Smooth muscle cell (in vitro differentiated cells): ENCODE measurements around the gene TMEFF2. TPM values are rescaled to one million over a fixed set of nuclear protein-coding genes. Genes with fewer than 3 reads are reported as not detected.

Experiments
- DNase-seq: peaks from one replicate; lab custom pipeline; 2025; ENCODE audit not compliant: unreplicated experiment; lab: John Stamatoyannopoulos, UW
- H2AFZ ChIP-seq: fragments of 200-600 bp; sonication (generic); 2 replicates; pipeline ENCODE4 v1.6.0; 2016; ENCODE audit warnings: antibody characterized with exemption, low read depth, mild to moderate bottlenecking
- H3F3A ChIP-seq: fragments of 200-600 bp; sonication (generic); 2 replicates; pipeline ENCODE4 v1.6.0; 2017; ENCODE audit warnings: antibody characterized with exemption, low read depth
- H3K27ac ChIP-seq: fragments of 200-600 bp; sonication (generic); 2 replicates; pipeline ENCODE4 v1.5.1; 2016; ENCODE audit warnings: low read depth, mild to moderate bottlenecking
- H3K27me3 ChIP-seq: fragments of 200-600 bp; sonication (generic); 2 replicates; pipeline ENCODE4 v1.6.1; 2016; ENCODE audit warnings: low read depth, mild to moderate bottlenecking
- H3K36me3 ChIP-seq: fragments of 200-600 bp; sonication (generic); 2 replicates; pipeline ENCODE4 v1.5.1; 2016; ENCODE audit warnings: low read depth
- H3K4me1 ChIP-seq: fragments of 200-600 bp; sonication (generic); 2 replicates; pipeline ENCODE4 v1.5.1; 2016; ENCODE audit warnings: low read depth
- H3K4me2 ChIP-seq: fragments of 200-600 bp; sonication (generic); 2 replicates; pipeline ENCODE4 v1.6.0; 2016; ENCODE audit warnings: mild to moderate bottlenecking
- H3K4me3 ChIP-seq: fragments of 200-600 bp; sonication (generic); 2 replicates; pipeline ENCODE4 v1.5.1; 2016; ENCODE audit warnings: mild to moderate bottlenecking
- H3K79me2 ChIP-seq: fragments of 200-600 bp; sonication (generic); 2 replicates; pipeline ENCODE4 v1.6.0; 2016; ENCODE audit warnings: low read depth, mild to moderate bottlenecking
- H3K9ac ChIP-seq: fragments of 200-600 bp; sonication (generic); 2 replicates; pipeline ENCODE4 v1.6.0; 2016; ENCODE audit warnings: low read depth
- H3K9me3 ChIP-seq: fragments of 200-600 bp; sonication (generic); replicated peaks from 2 replicates; pipeline ENCODE4 v1.5.1; 2016; ENCODE audit warnings: low read depth
- H4K20me1 ChIP-seq: fragments of 200-600 bp; sonication (generic); 2 replicates; pipeline ENCODE4 v1.6.0; 2016; ENCODE audit warnings: low read depth
- CTCF ChIP-seq: fragments of 200-600 bp; sonication (generic); IDR thresholded peaks from 2 replicates; pipeline ENCODE4 v1.5.1; 2017; ENCODE audit warnings: borderline replicate concordance, mild to moderate bottlenecking, antibody characterized with exemption; ENCODE audit not compliant: insufficient read depth, poor library complexity, severe bottlenecking
- WGBS: methylation state at CpG from one replicate; pipeline ENCODE4 v1.1.7; 2016; ENCODE audit warnings: low lambda C conversion rate; 5-methylcytosine and 5-hydroxymethylcytosine counted together
- polyA plus RNA-seq: library from polyadenylated mRNA; unstranded; fragments of >200 nt; fragmentation: Nextera tagmentation; extraction: Ambion mirVana; gene quantifications from 2 replicates; pipeline ENCODE4 v1.2.1, GENCODE V29; 2016
- total RNA-seq: library from RNA; depleted of rRNA; stranded (reverse); fragments of >200 nt; gene quantifications from 2 replicates; pipeline ENCODE4 v1.2.3, GENCODE V29; 2014

The TMEFF2 gene
- total RNA-seq (0.27 TPM in 1 of 2 replicates, not detected in the other), polyA plus RNA-seq (not detected in 2 replicates)

- Histone ChIP-seq H3K27ac (no peak within 1 kb of the TSS), H3K4me2 (peak within 1 kb of the TSS; percentile 91), H3K36me3 (no peaks in the 10 kb centered on the region), H3K4me3 (peak within 1 kb of the TSS; percentile 64), H3K9ac (no peak within 1 kb of the TSS), H2AFZ (peak within 1 kb of the TSS; percentile 79), H3K4me1 (peaks cover 12% of the 10 kb centered on the region), H3K27me3 (peaks cover 92% of the 10 kb centered on the region), H4K20me1 (no peaks in the 10 kb centered on the region), H3K79me2 (no peaks in the 10 kb centered on the region), H3K9me3 (no peaks in the 10 kb centered on the region), H3F3A (no peaks in the 10 kb centered on the region)
- peak; percentile 31 for TF ChIP-seq CTCF
- no peak for DNase-seq
- whole genome bisulfite sequencing: under 1% methylated on average over 51 of the region's 64 CpGs
Observed at GRCh38 chr2:192194866-192195547, at the start of gene TMEFF2. TSS of gene TMEFF2 (minus strand) at chr2:192194933. CDS start at chr2:192194524, 409 bp downstream.

- H4K20me1 ChIP-seq: no peaks in the 10 kb centered on the region
- no peaks in the 10 kb centered on the region for H3K36me3 ChIP-seq
- no peak overlapping the region for H3K9ac ChIP-seq
- TF ChIP-seq CTCF: no peak
- H3K27me3 ChIP-seq: no peaks in the 10 kb centered on the region
- H3K79me2 ChIP-seq: no peaks in the 10 kb centered on the region
- no peaks in the 10 kb centered on the region for H3K4me1 ChIP-seq
- no peaks in the 10 kb centered on the region for H3F3A ChIP-seq
- H3K27ac ChIP-seq: no peak overlapping the region
- H3K9me3 ChIP-seq: no peaks in the 10 kb centered on the region
- H2AFZ ChIP-seq: no peak overlapping the region
- no peak overlapping the region for H3K4me3 ChIP-seq
- 64% methylated on average over 2 of the region's 2 CpGs for WGBS
- no peak overlapping the region for H3K4me2 ChIP-seq
- DNase-seq: no peak
Observed at GRCh38 chr2:192243488-192243887, 48.8 kb upstream of the TMEFF2 start.

- no peaks in the 10 kb centered on the region for H3K79me2 ChIP-seq
- DNase-seq: no peak
- no peaks in the 10 kb centered on the region for H3K4me1 ChIP-seq
- peak overlapping the region; percentile 5 for H2AFZ ChIP-seq
- no peak overlapping the region for H3K4me2 ChIP-seq
- H3K4me3 ChIP-seq: no peak overlapping the region
- H3K9me3 ChIP-seq: no peaks in the 10 kb centered on the region
- H3K27ac ChIP-seq: peak overlapping the region; percentile 23
- H4K20me1 ChIP-seq: no peaks in the 10 kb centered on the region
- no peaks in the 10 kb centered on the region for H3K27me3 ChIP-seq
- H3F3A ChIP-seq: no peaks in the 10 kb centered on the region
- TF ChIP-seq CTCF: no peak
- 58% methylated on average over 4 of the region's 4 CpGs for WGBS
- no peak overlapping the region for H3K9ac ChIP-seq
- H3K36me3 ChIP-seq: no peaks in the 10 kb centered on the region
Observed at GRCh38 chr2:192236136-192236535, 41.4 kb upstream of the TMEFF2 start.
